AG08396 (cell line): Measurements from ENCODE around the gene CD6.

ENCODE experiments used
- DNase-seq: peaks from one replicate; pipeline ENCODE4 v3.0.0; 2012; ENCODE audit warnings: low spot score, mixed read lengths

The CD6 gene

DNA sequence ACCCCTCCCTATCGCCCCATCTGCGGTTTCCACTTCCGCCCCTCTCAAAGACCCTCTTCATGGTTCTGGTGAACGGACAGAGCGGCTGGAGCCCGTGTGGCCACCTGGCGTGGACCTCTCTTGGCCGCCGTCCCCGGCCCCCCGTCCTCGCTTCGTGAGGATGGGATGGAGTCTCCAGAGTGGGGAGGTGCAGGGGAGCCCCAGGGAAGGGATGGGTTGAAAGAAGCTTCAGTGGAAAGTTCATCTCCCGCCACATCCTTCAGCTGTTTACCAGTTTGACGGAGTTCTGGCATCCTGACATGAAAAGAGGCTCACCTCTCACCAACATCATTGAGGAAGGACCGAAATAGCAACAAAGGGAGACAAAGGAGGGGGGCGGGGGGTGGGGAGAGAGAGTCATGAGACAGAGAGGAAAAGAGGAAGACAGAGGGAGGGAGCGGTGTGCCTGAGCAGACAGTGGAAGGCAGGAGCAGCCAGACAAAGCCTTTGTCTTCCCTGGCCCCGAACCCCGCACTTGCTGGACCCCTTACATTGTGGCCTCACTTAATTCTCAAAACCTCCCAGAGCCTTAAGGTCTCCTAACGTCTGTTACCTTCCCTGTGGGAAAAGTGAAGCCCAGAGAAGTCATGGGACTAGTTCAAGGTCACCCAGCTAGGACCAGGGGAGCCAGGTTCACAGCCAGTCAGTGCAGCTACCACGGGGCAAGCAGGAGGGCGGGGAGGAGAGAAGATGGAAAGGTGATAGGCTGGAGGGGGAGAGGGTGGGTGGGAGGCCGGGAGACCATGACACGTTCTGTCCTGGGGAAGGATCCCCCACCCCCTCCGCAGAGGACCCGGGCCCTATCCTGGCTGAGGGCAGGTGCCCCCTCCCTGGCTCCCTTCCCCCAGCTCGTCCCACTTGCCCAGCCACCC, 54.9 kb downstream of the CD6 start:
- no peak for DNase-seq

DNA sequence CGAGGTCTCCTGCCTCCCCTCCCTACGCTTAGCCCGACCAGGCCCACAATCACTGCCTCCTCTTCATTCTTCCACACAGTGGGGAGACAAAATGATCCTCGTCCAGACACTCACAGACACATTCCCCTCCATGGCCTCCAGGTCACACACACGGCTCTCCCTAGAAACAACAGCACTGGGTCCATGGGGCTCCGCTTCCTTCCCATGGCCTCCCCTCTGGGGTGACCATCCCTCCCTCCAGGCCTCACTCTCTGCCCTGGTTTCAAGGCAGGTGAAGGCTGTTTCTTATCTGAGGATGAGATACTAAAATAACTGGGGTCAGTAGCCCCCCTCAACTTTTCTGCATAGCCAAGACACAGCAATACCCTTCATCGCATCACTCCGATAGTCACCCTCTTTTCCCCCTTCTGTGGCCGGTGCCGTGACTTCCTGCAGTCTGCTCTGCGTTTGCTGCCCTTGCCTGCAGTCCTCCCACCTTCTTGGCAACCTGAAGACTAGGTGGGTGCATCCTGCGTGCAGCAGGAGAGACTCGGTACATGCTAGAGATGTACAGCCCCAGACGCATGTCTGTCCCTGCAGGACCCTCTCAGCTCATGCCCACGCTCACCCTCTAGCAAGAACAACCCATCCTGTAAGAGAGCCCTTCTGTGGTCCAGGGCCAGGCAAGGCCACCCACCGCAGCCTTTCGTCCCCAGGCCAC, 55.8 kb downstream of the CD6 start:
- no peak for DNase-seq

DNA sequence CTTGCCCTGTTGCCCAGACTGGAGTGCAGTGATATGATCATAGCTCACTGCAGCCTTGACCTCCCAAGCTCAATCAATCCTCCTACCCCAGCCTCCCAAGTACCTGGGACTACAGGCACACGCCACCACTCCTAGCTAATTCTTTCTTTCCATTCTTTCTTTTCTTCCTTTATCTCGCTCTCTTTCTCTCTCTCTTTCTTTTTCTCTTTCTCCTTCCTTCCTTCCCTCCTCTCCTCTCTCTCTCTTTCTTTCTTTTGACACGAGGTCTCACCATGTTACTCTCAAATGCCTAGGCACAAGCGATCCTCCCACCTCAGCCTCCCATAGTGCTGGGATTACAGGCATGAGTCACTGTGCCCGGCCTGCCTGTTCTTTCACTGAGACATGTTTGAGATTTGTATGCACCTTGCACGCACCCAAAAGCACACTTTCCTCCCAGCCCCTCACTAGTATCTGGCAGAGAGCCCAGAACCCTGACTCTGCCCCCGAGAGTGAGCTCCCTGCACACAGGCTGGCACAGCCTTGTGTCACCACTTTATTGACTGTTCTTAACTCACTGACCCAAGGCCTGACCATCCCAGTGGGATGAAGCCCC, 56.8 kb downstream of the CD6 start:
- no peak for DNase-seq

DNA sequence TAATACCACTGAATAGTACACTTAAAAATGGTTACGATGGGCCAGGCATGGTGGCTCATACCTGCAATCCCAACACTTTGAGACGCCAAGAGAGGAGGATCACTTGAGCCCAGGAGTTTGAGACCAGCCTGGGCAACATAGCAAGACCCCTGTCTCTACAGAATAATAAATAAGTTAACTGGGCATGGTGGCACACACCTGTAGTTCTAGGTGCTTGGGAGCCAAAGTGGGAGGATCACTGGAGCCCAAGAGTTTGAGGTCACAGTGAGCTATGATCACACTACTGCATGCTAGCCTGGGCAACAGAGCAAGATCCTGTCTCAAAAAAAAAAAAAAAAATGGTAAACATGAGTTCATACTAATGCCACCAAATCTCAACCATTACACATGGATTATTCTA, 61.3 kb downstream of the CD6 start:
- DNase-seq: no peak

DNA sequence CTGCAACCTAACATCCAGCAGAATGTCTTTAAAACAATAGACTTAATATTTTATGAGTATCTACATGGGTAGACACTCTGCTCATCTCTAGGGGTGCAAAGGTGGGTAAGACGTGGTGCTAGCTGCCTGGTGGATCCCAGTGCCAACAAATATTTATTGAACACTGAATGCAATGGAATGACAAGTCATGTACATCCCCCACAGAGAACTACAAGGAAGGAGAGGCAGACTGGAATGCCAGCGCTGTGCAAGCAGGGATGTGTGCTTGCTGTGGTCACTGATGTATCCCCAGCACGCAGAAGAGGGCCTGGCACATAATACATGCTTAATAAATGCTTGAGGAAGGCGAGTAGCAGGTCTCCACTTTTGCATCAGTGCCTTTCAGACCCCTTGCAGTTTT, 61.9 kb downstream of the CD6 start:
- no peak for DNase-seq

DNA sequence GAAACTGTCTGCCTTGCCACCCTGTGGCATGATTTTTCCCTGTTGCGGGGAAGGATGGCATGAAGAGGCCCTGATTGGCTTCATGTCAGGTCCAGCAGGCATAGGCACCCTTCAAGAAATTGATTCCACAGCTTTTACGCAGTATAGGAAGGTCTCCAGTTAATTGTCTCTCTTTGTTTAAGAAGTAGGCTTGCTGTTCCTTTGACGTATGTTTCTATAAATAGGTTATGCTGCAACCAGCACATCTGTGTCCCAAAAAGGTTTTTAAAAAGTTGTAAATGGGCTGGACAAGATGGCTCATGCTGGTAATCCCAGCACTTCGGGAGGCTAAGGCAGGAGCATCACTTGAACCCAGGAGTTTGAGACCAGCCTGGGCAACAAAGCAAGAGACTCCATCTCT, 62.6 kb downstream of the CD6 start:
- DNase-seq: no peak

DNA sequence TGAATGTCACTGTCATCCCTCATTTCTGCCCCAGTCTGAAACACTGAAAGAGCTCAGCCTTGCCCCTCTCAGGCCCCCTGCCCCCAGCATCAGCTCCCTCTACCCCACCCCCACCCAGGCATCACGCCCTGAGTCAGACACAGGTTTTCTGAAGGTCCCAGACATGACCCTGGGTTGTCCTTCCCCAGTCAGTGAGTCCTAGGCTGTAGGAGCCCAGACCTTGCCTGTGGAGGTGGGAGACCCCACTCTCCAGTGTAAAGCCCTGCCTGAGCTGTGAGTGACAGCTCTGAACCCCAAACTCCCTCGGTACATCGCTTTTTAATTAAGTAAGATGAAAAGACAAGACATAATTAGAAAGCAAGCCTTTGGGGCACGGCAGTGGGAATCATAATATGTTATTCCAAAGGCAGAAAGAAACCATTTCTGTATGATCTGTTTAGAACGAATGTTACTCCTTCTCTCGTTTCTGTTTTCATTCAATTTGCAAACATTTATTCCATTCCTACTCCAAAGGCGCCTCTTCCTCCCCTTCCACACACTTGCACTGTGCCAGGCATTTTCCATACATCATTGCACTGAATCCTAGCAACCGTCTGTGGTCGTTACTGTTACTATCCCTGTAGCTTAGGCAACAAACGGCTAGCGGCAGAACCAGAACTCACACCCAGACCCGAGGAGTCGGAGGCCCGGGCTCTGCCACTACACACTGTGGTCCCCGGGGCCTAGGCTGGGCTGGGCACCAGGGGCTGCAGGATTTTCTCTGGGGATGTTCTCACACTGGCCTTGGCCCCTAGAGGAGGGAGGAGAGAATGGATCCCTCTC, 63.4 kb downstream of the CD6 start:
- no peak for DNase-seq

DNA sequence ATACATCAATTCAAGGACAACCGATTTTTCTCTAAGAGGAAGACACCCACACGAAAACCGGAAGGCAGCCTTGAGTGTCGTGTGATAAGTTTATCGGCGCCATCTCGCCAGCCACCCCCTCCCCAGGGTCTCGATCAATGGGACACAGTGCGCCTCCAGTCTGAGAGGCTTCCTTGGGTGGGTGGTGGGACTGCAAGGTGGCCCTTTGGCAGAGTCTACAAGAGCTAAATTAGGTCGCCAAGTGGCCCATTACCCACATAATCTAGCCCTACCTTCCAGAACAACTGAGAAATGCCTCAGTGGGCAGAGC, 64.0 kb downstream of the CD6 start:
- DNase-seq: no peak

DNA sequence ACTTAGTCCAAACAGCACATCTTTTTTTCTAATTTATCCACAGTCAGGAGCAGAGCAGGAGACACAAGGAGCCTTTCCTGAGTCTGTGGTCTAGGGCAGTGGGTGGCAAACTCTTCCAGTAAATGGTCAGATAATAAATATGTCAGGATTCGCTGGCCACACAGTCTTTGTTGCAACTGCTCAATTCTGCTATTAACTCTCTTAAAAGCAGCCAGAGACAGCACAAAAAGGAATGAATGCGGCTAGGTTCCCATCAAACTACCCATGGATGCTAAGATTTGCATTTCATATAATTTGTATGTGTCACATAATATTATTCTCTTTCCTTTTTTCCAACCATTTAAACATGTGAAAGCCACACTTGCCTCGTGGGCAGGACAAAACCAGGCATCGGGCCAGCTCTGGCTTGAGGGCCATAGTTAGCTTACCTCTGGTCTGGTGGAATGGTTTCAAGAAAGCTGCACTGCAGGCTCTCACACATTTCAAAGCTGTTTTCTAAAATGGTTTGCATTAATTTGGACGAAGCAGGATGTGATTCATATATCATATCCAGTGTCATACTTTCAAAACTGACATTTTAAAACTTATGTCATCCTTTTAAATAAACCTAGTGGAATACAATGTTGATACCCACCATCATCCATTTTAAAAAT, 66.1 kb downstream of the CD6 start:
- no peak for DNase-seq

DNA sequence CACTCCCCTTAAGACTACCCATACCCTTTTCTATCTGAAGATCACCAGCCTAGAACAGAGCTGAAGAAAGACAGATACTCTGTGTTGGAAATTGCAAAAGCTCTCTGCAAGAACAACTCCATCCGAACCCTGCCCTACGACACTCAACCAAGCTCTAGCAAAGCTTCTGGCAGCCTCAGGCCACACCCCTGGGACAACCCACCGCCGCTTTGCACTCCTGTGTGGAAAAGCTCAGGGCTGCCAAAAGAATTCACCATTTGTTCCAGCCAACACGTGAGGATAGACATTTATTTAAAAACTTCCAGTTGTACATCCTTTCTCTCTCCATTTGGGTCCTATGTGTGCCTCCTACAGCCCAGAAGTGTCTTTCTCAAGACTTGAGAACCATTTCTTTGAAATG, 68.4 kb downstream of the CD6 start:
- DNase-seq: no peak

DNA sequence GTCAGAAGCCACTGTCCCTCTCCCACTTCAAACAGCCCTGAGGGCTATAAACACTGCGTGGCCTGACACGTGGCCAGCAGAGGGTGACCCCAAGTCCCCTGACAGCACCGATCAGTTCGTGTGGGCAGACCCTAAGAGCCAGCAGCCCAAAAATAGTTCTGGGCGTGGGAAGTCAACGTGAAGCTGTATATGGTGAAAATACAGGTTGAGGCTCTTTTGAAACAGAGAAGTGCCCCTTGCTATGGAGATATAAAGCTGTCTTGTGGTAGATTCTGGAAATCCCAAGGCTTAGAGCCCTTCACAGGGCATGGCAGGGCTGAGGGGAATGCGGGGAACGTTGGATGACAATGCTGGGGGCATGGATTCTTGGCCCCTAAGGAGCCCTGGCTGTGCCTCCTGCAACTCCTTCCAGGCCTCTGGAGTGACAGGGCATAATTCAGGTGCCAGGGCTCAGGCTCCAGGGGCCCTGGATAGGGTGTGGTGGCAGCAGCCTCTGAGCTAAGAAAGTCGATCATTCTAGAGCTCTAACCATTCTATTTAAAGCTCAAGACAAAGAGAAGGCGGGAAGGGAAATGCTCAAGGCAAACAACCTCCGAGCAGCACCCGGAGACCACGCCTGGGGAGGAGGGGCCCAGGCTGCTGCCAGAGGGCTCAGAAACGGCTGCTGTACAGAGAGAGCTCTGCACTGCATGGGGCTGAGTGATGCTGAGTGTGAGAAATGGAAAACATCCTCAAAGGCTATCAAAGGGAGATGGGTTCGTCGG, 70.5 kb downstream of the CD6 start:
- no peak for DNase-seq

DNA sequence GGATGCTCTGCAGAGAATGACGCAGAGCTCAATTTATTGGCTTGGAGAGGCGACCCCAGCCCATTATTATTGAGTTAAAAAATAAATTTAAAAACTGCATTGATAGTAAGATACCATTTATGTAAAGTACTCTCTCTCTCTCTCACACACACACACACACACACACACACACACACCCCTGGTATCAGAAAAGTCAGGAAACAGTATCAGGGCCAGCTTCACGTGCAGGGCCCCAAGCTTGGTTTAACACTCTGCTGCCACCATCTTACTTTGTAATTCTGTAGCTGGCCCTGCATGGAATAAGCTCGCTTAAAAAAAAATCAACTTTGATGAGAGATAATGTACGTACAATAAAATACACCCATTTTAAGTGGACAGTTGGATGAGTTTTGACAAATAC, 71.1 kb downstream of the CD6 start:
- DNase-seq: no peak

DNA sequence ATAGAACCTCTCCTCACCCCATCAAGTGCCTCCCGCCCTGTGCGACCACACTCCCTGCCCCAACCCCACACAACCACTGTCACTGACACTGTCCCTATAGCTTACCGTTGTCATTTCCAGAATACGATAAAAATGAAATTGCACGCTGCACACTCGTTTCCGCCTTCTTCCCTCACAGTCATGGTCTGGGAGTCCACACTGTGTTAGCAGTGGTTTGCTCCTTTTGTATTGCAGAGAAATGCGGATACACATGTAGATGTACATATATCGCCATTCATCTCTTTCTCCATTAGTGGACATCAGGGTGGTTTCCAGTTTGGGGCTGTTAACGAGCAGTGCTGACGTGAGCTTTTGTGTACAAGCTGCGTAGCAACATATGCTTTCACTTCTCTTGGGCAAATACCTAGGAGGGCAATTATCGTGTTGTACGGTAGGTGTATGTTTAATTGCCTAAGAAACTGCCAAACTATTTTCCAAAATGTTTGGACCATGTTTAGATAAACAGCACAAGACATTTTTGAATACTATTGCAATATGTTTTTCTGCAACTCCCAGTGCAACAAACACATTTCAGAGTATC, 71.6 kb downstream of the CD6 start:
- no peak for DNase-seq

DNA sequence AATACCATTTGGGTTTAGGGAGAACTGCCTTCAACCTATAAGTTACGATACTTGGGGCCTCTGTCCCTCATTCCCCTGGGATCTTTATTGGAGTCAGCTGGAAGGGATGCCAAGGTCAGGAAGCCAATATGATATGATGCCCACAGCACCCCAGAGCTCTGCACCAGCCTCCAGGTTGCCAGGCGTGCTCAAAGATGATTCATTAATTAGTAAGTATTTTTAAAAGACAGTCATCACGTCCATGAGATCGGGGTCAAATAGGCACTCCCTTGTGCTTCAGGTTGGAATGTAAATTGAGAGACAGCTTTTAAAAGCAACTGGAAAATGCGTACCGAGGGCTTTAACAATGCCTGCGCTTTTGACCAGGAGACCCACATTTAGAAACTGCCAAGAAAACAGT, 73.8 kb downstream of the CD6 start:
- no peak for DNase-seq

DNA sequence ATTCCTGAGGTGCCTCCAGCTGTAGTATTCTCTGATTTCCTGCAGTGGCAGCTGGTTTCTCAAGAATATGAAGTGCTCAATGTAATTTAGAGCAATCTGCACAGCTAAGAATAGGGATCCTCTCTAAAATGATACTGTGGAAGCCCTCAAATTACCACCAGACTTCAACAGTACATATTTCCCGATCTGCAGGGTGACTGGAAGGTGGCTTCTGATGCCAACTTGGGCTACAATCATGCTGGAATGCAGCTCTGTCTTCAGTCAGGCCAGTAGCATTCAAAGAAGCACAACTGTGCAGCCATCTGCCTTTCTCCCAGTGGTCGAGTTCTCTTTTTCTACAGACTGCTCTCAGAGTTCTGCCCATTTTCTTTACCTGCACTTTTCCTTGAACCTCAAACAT, 75.4 kb downstream of the CD6 start:
- no peak for DNase-seq

DNA sequence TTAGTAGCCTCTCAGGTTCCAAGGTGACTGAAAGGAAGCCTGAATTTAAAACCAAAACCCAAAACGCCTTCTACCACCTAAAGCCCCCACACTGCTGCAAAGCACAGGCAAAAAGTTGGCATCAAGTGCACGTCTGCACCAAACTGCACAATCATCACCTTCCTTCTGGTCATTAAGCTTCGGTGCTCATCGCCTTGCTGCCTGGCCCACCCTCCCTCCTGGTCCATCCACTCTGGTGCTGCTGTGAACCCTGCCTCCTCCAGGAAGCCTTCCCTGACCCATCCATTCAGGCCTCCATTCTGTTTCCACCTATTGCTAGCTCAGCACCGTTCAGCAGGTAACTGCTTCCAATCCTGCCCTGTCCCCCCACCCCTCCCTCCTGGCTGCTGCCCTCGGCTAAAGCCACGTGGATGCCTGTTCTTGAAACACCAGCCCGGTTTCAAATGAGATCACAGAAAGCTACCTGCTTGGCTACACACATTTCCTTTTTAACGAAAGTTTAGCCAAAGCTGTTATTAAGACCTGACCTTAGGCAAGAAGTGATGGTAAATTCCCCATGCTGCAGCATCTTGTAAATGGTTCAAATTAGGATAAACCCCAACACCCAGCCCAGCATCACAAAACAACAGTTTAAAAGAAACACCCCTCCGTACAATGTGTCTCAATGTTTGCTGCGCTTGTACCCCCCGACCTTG, 77.0 kb downstream of the CD6 start:
- no peak for DNase-seq

DNA sequence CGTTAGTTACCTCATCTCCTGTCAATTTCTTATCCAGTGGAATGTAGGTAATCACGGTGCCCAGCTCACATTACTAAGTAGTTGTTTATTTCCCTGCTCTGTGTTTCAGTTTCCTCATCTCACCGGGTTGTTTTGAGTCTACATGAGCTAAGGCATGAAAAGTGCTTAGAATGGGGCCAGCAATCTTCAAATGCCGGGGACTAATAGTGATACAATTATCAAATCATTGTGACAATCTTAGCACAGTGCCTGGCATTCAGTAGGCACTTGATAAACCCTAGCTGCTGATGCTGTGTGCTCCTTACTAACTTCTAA, 77.5 kb downstream of the CD6 start:
- no peak for DNase-seq

DNA sequence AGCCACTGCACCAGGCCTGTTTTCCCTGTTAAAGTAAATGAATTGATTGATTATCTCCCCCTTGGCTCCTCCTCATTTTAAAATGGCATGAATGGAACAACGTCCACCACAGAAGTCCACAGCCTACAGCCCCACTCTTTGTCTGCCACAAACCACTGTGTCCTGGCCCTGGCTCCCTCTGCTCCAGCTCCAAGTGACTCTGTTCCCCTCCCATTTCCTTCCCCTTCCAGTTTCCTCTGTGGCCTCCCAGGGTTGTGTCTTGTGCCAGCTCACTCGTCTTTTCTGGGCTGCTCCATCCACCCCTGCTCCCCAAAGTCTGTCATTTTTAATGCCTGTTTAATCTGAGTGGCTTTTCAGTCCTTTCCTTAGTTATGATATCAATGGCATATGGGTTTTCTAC, 78.4 kb downstream of the CD6 start:
- DNase-seq: no peak

DNA sequence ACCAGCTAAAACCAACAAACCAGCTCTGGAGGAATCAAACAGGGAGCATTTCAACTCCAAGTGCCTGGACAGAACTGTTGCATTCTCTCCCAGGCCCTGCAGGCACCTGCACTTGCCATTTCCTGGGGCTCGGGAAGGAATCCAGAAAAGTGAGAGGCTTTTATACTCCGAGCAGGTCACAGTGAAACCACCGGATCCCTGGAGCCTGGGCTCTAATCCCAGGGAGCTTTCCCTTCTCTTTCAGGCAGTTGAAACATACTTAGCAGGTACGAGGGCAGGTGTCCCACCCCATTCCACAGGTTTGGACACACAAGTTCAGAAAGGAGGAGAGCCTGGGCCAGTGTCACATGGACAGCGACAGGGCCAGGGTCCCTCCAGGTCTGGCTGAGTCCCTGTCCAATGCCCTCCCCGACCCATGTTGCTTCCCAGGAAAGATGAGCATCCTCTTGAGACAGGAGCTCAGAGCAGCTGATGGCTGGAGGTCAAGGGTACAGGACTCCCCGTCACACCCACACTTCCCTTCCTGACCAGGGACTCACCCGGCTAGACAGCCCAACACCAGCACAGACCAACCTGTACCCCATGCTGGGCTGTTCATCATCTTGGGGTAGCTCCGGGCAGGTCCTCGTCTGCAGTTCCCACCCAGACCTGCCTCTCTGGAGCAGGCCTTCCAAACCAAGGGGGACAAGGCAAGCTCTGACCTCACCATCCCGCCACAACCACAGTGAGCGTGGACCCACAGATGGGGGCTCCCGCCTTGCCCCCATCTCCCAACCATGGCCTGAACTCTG, 80.9 kb downstream of the CD6 start:
- no peak for DNase-seq

DNA sequence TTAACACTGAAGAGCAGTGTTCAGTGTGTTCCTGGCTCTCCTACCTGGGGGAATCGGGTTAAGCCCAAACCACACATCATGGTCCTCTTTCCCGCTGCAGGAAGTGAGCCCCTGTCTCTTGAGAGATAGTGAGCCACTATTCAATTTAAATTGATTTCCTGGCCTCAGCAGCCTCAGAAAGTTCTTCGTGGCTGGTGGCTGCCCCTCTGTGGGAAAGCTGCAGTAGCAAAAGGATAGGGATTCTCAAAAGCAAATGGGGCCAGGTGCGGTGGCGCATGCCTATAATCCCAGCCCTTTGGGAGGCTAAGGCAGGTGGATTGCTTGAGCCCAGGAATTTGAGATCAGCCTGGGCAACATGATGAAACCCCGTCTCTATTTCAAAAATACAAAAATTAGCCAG, 81.7 kb downstream of the CD6 start:
- DNase-seq: no peak
